ENCODE results near the gene PDGFRB. TPM values are rescaled to one million over a fixed set of nuclear protein-coding genes. Genes with fewer than 3 reads are reported as not detected.

Gene PDGFRB
- total RNA-seq, 1 donor from 2014 or later: 4.6 TPM

DNA sequence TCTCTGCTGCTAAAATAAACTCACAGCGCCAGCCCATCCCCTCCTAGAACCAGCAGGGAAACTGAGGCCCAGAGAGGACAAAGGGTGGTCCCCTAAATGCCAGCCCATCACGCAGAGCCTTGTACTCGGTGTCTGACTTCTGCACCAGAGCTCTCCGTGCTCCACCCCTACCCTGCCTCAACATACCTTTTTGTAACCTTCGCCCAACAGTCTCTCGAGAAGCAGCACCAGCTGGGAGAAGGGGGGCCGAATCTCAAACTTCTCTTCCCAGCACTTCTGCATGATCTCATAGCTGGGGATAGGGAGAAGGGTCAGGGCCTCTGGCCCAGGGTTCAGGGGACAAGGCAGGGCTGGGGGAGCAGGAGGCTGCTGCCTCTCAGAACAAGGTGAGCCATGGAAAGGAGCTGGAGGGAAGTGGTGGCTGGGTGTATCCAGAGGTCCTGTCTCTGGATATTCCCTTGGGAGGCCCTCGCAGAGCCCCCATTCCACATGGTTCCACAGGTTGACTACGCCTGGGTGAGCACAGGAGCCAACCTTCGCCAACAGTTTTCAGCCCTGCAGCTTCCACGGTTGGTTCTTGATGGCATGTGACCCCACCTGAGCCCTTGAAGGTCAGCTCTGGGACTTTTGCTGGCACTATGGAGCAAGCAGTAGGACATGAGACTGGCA lies 37.0 kb downstream of the PDGFRB start:
- H3K4me3 ChIP-seq (ENCODE audit: low read depth, low read length): no peak overlapping the region
- TF ChIP-seq, protein P1, sequence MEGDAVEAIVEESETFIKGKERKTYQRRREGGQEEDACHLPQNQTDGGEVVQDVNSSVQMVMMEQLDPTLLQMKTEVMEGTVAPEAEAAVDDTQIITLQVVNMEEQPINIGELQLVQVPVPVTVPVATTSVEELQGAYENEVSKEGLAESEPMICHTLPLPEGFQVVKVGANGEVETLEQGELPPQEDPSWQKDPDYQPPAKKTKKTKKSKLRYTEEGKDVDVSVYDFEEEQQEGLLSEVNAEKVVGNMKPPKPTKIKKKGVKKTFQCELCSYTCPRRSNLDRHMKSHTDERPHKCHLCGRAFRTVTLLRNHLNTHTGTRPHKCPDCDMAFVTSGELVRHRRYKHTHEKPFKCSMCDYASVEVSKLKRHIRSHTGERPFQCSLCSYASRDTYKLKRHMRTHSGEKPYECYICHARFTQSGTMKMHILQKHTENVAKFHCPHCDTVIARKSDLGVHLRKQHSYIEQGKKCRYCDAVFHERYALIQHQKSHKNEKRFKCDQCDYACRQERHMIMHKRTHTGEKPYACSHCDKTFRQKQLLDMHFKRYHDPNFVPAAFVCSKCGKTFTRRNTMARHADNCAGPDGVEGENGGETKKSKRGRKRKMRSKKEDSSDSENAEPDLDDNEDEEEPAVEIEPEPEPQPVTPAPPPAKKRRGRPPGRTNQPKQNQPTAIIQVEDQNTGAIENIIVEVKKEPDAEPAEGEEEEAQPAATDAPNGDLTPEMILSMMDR (conservative IDR thresholded peaks at IDR 0.05; ENCODE audit: low read depth, low read length): no peak
- no peak for DNase-seq (ENCODE audit: low read depth)

DNA sequence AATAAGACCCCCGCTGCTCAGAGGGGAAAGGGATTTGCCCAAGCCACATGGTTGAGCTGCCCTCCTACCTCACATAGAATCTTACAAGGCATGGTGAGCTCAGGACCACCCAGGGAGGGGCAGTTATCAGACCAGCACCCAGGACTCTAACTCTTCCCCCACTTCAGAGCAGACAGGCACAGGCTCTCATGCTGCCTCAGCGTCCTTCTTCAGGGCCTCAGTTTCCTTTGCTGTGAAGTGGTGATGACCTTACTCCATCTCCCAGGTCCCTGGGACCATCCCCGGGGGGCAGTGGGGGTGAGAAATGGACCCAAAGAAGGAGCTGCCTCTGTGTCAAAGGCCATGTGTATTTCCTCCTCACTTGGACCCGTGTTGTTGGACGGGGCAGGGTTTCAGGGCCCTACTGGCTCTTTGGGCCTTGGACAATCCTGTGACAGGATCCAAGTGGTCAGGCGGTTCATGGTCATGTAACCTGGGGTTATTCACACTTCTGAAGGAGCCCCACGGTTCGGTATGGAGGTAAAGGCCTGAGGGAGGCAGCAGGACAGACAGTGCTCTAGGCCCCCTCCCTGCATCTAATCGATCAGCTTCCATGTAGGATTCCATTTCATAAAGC lies 37.6 kb downstream of the PDGFRB start:
- no peak overlapping the region for H3K4me3 ChIP-seq (ENCODE audit: low read depth, low read length)
- TF ChIP-seq, protein P1 (conservative IDR thresholded peaks at IDR 0.05; ENCODE audit: low read depth, low read length): no peak
- no peak for DNase-seq (ENCODE audit: low read depth)

DNA sequence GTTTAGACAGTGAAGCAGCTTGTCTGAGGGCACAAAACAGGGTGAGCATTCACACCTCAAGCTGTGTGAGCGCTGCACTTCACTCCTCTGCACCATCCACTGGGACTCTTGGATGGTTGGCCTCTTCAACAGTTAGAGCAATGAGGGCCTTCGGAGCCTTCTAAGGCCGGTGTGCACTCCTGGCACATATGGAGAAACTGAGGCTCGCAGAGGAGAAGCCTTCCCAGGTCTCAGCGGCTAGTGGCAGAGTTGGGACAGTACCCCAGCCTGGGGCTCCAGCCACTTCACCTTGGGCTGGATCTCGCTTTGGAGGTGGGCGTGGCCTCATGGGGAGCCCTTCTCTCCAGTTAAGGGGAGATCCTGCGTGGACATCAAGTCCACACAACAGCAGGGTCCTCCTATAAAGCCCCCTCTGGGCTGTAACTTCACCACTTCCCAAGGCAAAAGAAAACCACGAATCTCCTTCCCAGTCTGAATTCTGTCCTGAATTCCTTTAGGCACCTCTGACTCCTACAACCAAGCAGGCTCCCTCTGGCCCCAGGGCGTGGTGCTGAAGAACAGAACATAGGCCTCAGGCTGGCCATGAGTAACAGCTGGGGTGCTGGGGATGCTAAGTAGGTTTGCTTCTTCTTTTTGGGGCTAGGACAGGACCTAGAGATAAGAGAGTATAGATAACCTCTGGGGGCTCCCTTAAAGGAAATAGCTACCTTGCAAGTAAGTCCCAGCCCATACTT lies 38.8 kb downstream of the PDGFRB start:
- TF ChIP-seq, protein P1 (conservative IDR thresholded peaks at IDR 0.05; ENCODE audit: low read depth, low read length): no peak
- no peak for DNase-seq (ENCODE audit: low read depth)

DNA sequence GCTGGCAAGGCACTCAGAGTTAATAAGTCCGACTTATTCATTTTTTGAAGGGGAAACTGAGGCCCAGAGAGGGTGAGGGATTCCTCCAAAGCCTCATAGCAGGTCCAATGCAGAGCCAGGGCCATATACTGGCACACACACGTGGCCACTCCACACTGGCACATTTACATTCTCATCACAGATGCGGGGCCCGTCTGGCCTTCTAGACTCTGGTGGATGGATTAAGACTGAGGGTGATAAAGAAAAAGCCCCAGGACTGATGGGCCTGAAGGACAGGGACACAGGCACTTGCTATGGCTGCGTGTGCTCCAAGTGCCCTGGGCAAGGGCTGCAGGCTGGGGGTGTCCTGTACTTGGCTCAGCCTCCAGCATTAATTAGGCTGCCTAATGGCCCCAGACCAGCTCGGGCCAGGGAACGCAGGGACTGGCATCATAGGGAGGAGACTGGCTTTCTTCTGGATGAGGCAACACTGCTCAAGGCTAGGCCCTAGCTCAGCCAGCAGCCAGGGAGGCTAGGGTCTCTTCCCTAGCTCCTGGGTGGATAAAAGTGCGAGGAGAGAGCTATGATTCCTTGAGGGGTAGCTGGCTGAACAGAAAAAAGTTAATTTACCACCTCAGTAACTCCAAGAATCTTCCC lies 40.8 kb downstream of the PDGFRB start:
- no peak for DNase-seq (ENCODE audit: low read depth)
- H3K4me3 ChIP-seq (ENCODE audit: low read depth, low read length): no peak overlapping the region
- TF ChIP-seq, protein P1 (conservative IDR thresholded peaks at IDR 0.05; ENCODE audit: low read depth, low read length): no peak

More for the DNA sequence above, 38.8 kb downstream of the PDGFRB start:
- no peak overlapping the region for H3K4me3 ChIP-seq (ENCODE audit: low read depth, low read length)

DNA sequence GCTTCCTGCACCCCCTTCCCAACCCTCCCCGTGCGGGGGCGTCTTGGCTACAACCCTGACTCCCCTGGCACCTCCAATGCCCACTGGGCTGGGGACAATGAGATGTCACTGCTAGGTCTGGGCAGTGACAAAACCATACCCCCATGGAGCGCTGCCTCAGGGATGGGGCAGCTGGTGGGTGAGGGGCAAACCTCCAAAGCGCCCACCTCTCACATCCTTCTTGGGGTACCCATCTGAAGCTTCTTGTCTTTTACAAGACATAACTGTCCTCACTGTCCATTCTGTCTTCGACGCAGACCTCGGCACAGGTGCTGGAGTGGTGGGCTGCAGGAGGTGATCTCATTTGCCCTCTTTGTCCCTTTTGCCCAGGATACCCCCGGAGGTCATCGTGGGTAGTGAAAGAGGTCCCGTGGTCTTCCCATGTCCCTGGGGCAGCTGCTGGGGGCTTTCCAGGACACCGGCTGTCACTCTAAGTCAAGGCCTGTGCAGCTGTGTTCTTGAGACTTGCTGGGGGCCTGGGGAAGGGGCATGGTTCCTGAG lies 41.5 kb downstream of the PDGFRB start:
- no peak for DNase-seq (ENCODE audit: low read depth)
- no peak overlapping the region for H3K4me3 ChIP-seq (ENCODE audit: low read depth, low read length)
- TF ChIP-seq, protein P1 (conservative IDR thresholded peaks at IDR 0.05; ENCODE audit: low read depth, low read length): no peak

DNA sequence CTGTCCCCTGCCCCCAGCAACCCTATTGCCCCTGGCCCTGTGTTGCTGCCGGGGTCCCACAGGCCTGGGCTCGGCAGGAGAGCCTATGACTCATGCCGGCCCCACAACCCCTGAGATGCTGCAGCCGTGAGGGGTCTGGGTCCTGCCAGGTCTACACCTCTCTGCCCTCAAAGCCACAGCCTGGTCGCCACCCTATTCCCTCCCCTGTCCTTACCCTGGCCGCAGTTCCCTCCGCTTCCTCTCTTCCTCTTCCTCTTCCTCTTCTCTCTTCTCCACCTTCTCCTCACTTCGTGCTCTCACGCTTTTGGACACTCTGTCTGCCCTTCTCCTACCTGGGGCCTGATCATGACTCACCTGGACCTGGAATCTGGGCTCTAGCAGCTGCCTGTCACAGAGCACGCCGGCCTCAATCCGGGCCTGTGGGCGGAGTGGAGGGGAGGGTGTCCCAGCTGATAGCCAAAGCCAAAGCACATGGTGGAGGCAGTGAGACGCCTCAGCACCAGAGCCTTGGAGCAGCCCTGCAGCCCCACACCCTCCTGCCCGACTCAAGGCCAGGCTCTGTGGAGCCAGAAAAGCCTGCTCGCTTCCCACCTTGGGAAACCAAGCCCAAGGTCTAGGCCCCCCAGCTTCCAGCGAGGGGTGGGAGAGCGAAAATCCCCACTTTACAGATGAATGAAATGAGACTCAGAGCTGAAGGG lies 42.4 kb downstream of the PDGFRB start:
- no peak for DNase-seq (ENCODE audit: low read depth)
- TF ChIP-seq, protein P1 (conservative IDR thresholded peaks at IDR 0.05; ENCODE audit: low read depth, low read length): no peak
- H3K4me3 ChIP-seq (ENCODE audit: low read depth, low read length): no peak overlapping the region

All from epithelial cell of proximal tubule (primary cell).